ENCODE measurements around the gene TLE6.

TLE6 gene

GRCh38 chr19:2983351-2984214, 6.2 kb downstream of the TLE6 start:
- H3K14ac ChIP-seq (ENCODE audit: low read length in 2 of 2), result peak overlapping the region in 1 of 2 experiments; percentile 8
- no peak overlapping the region for H2BK5ac ChIP-seq (ENCODE audit: low read depth, low read length, poor library complexity, severe bottlenecking)
- 17% methylated on average over 22 of the region's 24 CpGs for WGBS

GRCh38 chr19:2984215-2984528, 6.8 kb downstream of the TLE6 start:
- H3K36me3 ChIP-seq (ENCODE audit: control insufficient read depth in 1 of 2, insufficient read depth in 2 of 2, low read depth in 1 of 2, low read length in 2 of 2), result no peaks in the 10 kb centered on the region
- peaks cover 22 to 23% of the 10 kb centered on the region in 2 experiments for H3K27me3 ChIP-seq (ENCODE audit: control insufficient read depth in 1 of 2, insufficient read depth in 1 of 2, low read length in 2 of 2)
- no peak overlapping the region for H2BK120ac ChIP-seq (ENCODE audit: low read depth, low read length)
- no peak overlapping the region for H2BK5ac ChIP-seq (ENCODE audit: low read depth, low read length, poor library complexity, severe bottlenecking)
- peak overlapping the region in 1 of 2 experiments; percentile 71 for H3K4me3 ChIP-seq (ENCODE audit: insufficient read depth in 1 of 2, low read depth in 1 of 2, low read length in 2 of 2)
- H4K8ac ChIP-seq (ENCODE audit: low read length), result peak overlapping the region; percentile 24
- no peak for DNase-seq
- H3K23ac ChIP-seq (ENCODE audit: low read length in 2 of 2), result no peak overlapping the region
- H3K9ac ChIP-seq (ENCODE audit: low read length), result peak overlapping the region; percentile 65
- H2AFZ ChIP-seq (ENCODE audit: low read depth, low read length), result peak overlapping the region; percentile 1
- peak overlapping the region in 1 of 2 experiments; percentile 35 for H3K4ac ChIP-seq (ENCODE audit: low read depth in 1 of 2, low read length in 2 of 2)
- WGBS, result 0% methylated on average over 6 of the region's 14 CpGs
- H3K79me1 ChIP-seq (replicated peaks; ENCODE audit: low read length, poor library complexity, severe bottlenecking), result no peaks in the 10 kb centered on the region
- peaks cover 37% of the 10 kb centered on the region for H3K4me1 ChIP-seq (ENCODE audit: control insufficient read depth, insufficient read depth, low read depth, low read length)
- H4K91ac ChIP-seq (ENCODE audit: low read length), result no peak overlapping the region
- H3K18ac ChIP-seq (ENCODE audit: low read depth in 1 of 2, low read length in 2 of 2), result peak overlapping the region; percentile 34 to 85
- no peak overlapping the region for H3K14ac ChIP-seq (ENCODE audit: low read length in 2 of 2)
- no peaks in the 10 kb centered on the region for H3K9me3 ChIP-seq (ENCODE audit: control insufficient read depth, low read length)
- no peak overlapping the region for H2BK15ac ChIP-seq (ENCODE audit: low read depth, poor library complexity, severe bottlenecking)
- H3K27ac ChIP-seq (ENCODE audit: low read length, poor library complexity, severe bottlenecking), result peak overlapping the region; percentile 17
- peak overlapping the region; percentile 69 for H3K4me2 ChIP-seq (ENCODE audit: low read length, poor library complexity, severe bottlenecking)
- H2AK5ac ChIP-seq (ENCODE audit: low read length, severe bottlenecking), result no peak overlapping the region
- H2BK12ac ChIP-seq (ENCODE audit: low read length in 2 of 2), result no peak overlapping the region

More at GRCh38 chr19:2983351-2984214, 6.2 kb downstream of the TLE6 start:
- no peaks in the 10 kb centered on the region for H3K36me3 ChIP-seq (ENCODE audit: control insufficient read depth in 1 of 2, insufficient read depth in 2 of 2, low read depth in 1 of 2, low read length in 2 of 2)
- peak overlapping the region; percentile 79 to 84 for H2BK12ac ChIP-seq (ENCODE audit: low read length in 2 of 2)
- peak overlapping the region; percentile 24 for H4K8ac ChIP-seq (ENCODE audit: low read length)
- H3K18ac ChIP-seq (ENCODE audit: low read depth in 1 of 2, low read length in 2 of 2), result peak overlapping the region; percentile 34 to 85
- peak overlapping the region in 1 of 2 experiments; percentile 71 for H3K4me3 ChIP-seq (ENCODE audit: insufficient read depth in 1 of 2, low read depth in 1 of 2, low read length in 2 of 2)
- peak overlapping the region; percentile 65 for H4K91ac ChIP-seq (ENCODE audit: low read length)
- peak overlapping the region; percentile 84 for H2BK15ac ChIP-seq (ENCODE audit: low read depth, poor library complexity, severe bottlenecking)
- H3K23ac ChIP-seq (ENCODE audit: low read length in 2 of 2), result no peak overlapping the region
- H3K9me3 ChIP-seq (ENCODE audit: control insufficient read depth, low read length), result no peaks in the 10 kb centered on the region
- H3K4me2 ChIP-seq (ENCODE audit: low read length, poor library complexity, severe bottlenecking), result peak overlapping the region; percentile 69
- peak overlapping the region; percentile 35 to 43 for H3K4ac ChIP-seq (ENCODE audit: low read depth in 1 of 2, low read length in 2 of 2)
- H3K4me1 ChIP-seq (ENCODE audit: control insufficient read depth, insufficient read depth, low read depth, low read length), result peaks cover 37% of the 10 kb centered on the region
- H3K27ac ChIP-seq (ENCODE audit: low read length, poor library complexity, severe bottlenecking), result peak overlapping the region; percentile 22
- H2AFZ ChIP-seq (ENCODE audit: low read depth, low read length), result peak overlapping the region; percentile 1
- H2AK5ac ChIP-seq (ENCODE audit: low read length, severe bottlenecking), result no peak overlapping the region
- DNase-seq, result peak; percentile 60
- H2BK120ac ChIP-seq (ENCODE audit: low read depth, low read length), result no peak overlapping the region
- H3K27me3 ChIP-seq (ENCODE audit: control insufficient read depth in 1 of 2, insufficient read depth in 1 of 2, low read length in 2 of 2), result peaks cover 16 to 17% of the 10 kb centered on the region in 2 experiments
- no peaks in the 10 kb centered on the region for H3K79me1 ChIP-seq (replicated peaks; ENCODE audit: low read length, poor library complexity, severe bottlenecking)
- peak overlapping the region; percentile 65 for H3K9ac ChIP-seq (ENCODE audit: low read length)

GRCh38 chr19:2986951-2987524, 9.7 kb downstream of the TLE6 start:
- peak overlapping the region; percentile 66 to 81 for H3K4ac ChIP-seq (ENCODE audit: low read depth in 1 of 2, low read length in 2 of 2)
- DNase-seq, result peak; percentile 49
- H2BK120ac ChIP-seq (ENCODE audit: low read depth, low read length), result no peak overlapping the region
- H2BK5ac ChIP-seq (ENCODE audit: low read depth, low read length, poor library complexity, severe bottlenecking), result peak overlapping the region; percentile 59
- H4K8ac ChIP-seq (ENCODE audit: low read length), result peak overlapping the region; percentile 66
- H3K9me3 ChIP-seq (ENCODE audit: control insufficient read depth, low read length), result no peaks in the 10 kb centered on the region
- H3K18ac ChIP-seq (ENCODE audit: low read depth in 1 of 2, low read length in 2 of 2), result peak overlapping the region; percentile 66 to 74
- no peak overlapping the region for H3K27ac ChIP-seq (ENCODE audit: low read length, poor library complexity, severe bottlenecking)
- H3K9ac ChIP-seq (ENCODE audit: low read length), result no peak overlapping the region
- H3K4me1 ChIP-seq (ENCODE audit: control insufficient read depth, insufficient read depth, low read depth, low read length), result peaks cover 29% of the 10 kb centered on the region
- H3K36me3 ChIP-seq (ENCODE audit: control insufficient read depth in 1 of 2, insufficient read depth in 2 of 2, low read depth in 1 of 2, low read length in 2 of 2), result no peaks in the 10 kb centered on the region
- 11% methylated on average over 19 of the region's 20 CpGs for WGBS
- no peaks in the 10 kb centered on the region for H3K79me1 ChIP-seq (replicated peaks; ENCODE audit: low read length, poor library complexity, severe bottlenecking)
- peak overlapping the region; percentile 51 for H2AFZ ChIP-seq (ENCODE audit: low read depth, low read length)
- peak overlapping the region; percentile 56 for H2BK15ac ChIP-seq (ENCODE audit: low read depth, poor library complexity, severe bottlenecking)
- peak overlapping the region; percentile 30 for H3K4me2 ChIP-seq (ENCODE audit: low read length, poor library complexity, severe bottlenecking)
- peak overlapping the region in 1 of 2 experiments; percentile 25 for H3K23ac ChIP-seq (ENCODE audit: low read length in 2 of 2)
- H3K4me3 ChIP-seq (ENCODE audit: insufficient read depth in 1 of 2, low read depth in 1 of 2, low read length in 2 of 2), result no peak overlapping the region
- peaks cover 23 to 29% of the 10 kb centered on the region in 2 experiments for H3K27me3 ChIP-seq (ENCODE audit: control insufficient read depth in 1 of 2, insufficient read depth in 1 of 2, low read length in 2 of 2)
- H2AK5ac ChIP-seq (ENCODE audit: low read length, severe bottlenecking), result no peak overlapping the region
- peak overlapping the region in 1 of 2 experiments; percentile 88 for H2BK12ac ChIP-seq (ENCODE audit: low read length in 2 of 2)
- H3K14ac ChIP-seq (ENCODE audit: low read length in 2 of 2), result peak overlapping the region in 1 of 2 experiments; percentile 62
- no peak overlapping the region for H4K91ac ChIP-seq (ENCODE audit: low read length)

- H2AK5ac ChIP-seq (ENCODE audit: low read length, severe bottlenecking), result no peak overlapping the region
- H2BK15ac ChIP-seq (ENCODE audit: low read depth, poor library complexity, severe bottlenecking), result no peak overlapping the region
- H3K4me3 ChIP-seq (ENCODE audit: insufficient read depth in 1 of 2, low read depth in 1 of 2, low read length in 2 of 2), result no peak overlapping the region
- peak overlapping the region in 1 of 2 experiments; percentile 38 for H3K18ac ChIP-seq (ENCODE audit: low read depth in 1 of 2, low read length in 2 of 2)
- no peak overlapping the region for H4K91ac ChIP-seq (ENCODE audit: low read length)
- H3K27me3 ChIP-seq (ENCODE audit: control insufficient read depth in 1 of 2, insufficient read depth in 1 of 2, low read length in 2 of 2), result peaks cover 23 to 29% of the 10 kb centered on the region in 2 experiments
- H3K4me1 ChIP-seq (ENCODE audit: control insufficient read depth, insufficient read depth, low read depth, low read length), result peaks cover 24% of the 10 kb centered on the region
- no peak overlapping the region for H4K8ac ChIP-seq (ENCODE audit: low read length)
- H3K14ac ChIP-seq (ENCODE audit: low read length in 2 of 2), result no peak overlapping the region
- no peaks in the 10 kb centered on the region for H3K36me3 ChIP-seq (ENCODE audit: control insufficient read depth in 1 of 2, insufficient read depth in 2 of 2, low read depth in 1 of 2, low read length in 2 of 2)
- no peak overlapping the region for H2BK5ac ChIP-seq (ENCODE audit: low read depth, low read length, poor library complexity, severe bottlenecking)
- no peak overlapping the region for H3K27ac ChIP-seq (ENCODE audit: low read length, poor library complexity, severe bottlenecking)
- H3K4ac ChIP-seq (ENCODE audit: low read depth in 1 of 2, low read length in 2 of 2), result no peak overlapping the region
- no peak overlapping the region for H3K9ac ChIP-seq (ENCODE audit: low read length)
- H3K79me1 ChIP-seq (replicated peaks; ENCODE audit: low read length, poor library complexity, severe bottlenecking), result no peaks in the 10 kb centered on the region
- H3K9me3 ChIP-seq (ENCODE audit: control insufficient read depth, low read length), result no peaks in the 10 kb centered on the region
- H3K4me2 ChIP-seq (ENCODE audit: low read length, poor library complexity, severe bottlenecking), result no peak overlapping the region
- 74% methylated on average over 10 of the region's 12 CpGs for WGBS
- H2AFZ ChIP-seq (ENCODE audit: low read depth, low read length), result no peak overlapping the region
- no peak overlapping the region for H2BK120ac ChIP-seq (ENCODE audit: low read depth, low read length)
- H3K23ac ChIP-seq (ENCODE audit: low read length in 2 of 2), result no peak overlapping the region
- DNase-seq, result no peak
- H2BK12ac ChIP-seq (ENCODE audit: low read length in 2 of 2), result peak overlapping the region in 1 of 2 experiments; percentile 33
These were observed 10.4 kb downstream of the TLE6 start for GRCh38 chr19:2987797-2988196.
